ENCODE measurements around the gene TBC1D22A. TPM values are rescaled to one million over a fixed set of nuclear protein-coding genes. Genes with fewer than 3 reads are reported as not detected.
A peak's percentile ranks its signal among the peaks of the same experiment; 100 is the strongest.

The TBC1D22A gene
- total and polyA plus RNA-seq, 10 of the 15 experiments (the other 5 are each of a cell fraction or from before 2014, with no cell fraction given), result 0.63 to 44.7 (median 27.4) TPM

GRCh38 chr22:47145883-47146282 lies 383.4 kb downstream of the TBC1D22A start (continued):
- TF ChIP-seq BCLAF1 (IDR thresholded peaks at IDR 0.05), result no peak
- TF ChIP-seq E2F8 (IDR thresholded peaks at IDR 0.05; ENCODE audit: low read depth, partially characterized antibody), result no peak

- H3K9me3 ChIP-seq (replicated peaks; ENCODE audit: control insufficient read depth, insufficient read depth, low read length), result no peaks in the 10 kb centered on the region
- BruUV-seq (replicated peaks), result TSS peak; percentile 22
- in situ Hi-C loops (cut with MboI), result no loop called here
- no peaks in the 10 kb centered on the region for H3K36me3 ChIP-seq (ENCODE audit: control insufficient read depth in 2 of 2, insufficient read depth in 2 of 2, low read length in 1 of 2)
- ChIA-PET SMC1A (ENCODE audit: uncharacterized antibody, unreplicated experiment) (no interaction called here), RAD21 (ENCODE audit: unreplicated experiment) (no interaction called here), CTCF (no interaction called here), POLR2A (no interaction called here)
- FAIRE-seq, result no peak
- intact Hi-C loops (cut with micrococcal nuclease; ENCODE audit: unreplicated experiment), result no loop called here
- no peak overlapping the region for H2AFZ ChIP-seq (ENCODE audit: control insufficient read depth, low read depth, low read length)
- H4K20me1 ChIP-seq (ENCODE audit: control insufficient read depth, insufficient read depth), result no peaks in the 10 kb centered on the region
- H3K4me1 ChIP-seq (ENCODE audit: control insufficient read depth, insufficient read depth, low read length), result no peaks in the 10 kb centered on the region
- no peak overlapping the region for H3K27ac ChIP-seq (ENCODE audit: control insufficient read depth, insufficient read depth)
- H3K79me2 ChIP-seq (ENCODE audit: control insufficient read depth, insufficient read depth, low read length), result no peaks in the 10 kb centered on the region
- 95% methylated on average over 11 of the region's 11 CpGs for WGBS (ENCODE audit: insufficient coverage, insufficient replicate concordance, low lambda C conversion rate, missing lambda C conversion rate)
- H3K4me3 ChIP-seq, result no peak overlapping the region
- no peaks in the 10 kb centered on the region for H3K27me3 ChIP-seq (replicated peaks in 1 of 2; ENCODE audit: control insufficient read depth in 2 of 2, insufficient read depth in 2 of 2, low read length in 1 of 2)
- no peak overlapping the region for H3K9ac ChIP-seq (ENCODE audit: control insufficient read depth, insufficient read depth, low read length)
- ATAC-seq, result no peak
- DNase-seq (ENCODE audit: low read depth, low spot score), result no peak
- no peak overlapping the region for H3K4me2 ChIP-seq (ENCODE audit: control insufficient read depth, insufficient read depth)
- TF ChIP-seq RB1 (IDR thresholded peaks at IDR 0.05; ENCODE audit: borderline replicate concordance), result no peak
- TF ChIP-seq TCF12 (IDR thresholded peaks at IDR 0.05; ENCODE audit: low read depth, low read length), result no peak
- TF ChIP-seq STAT3 (IDR thresholded peaks at IDR 0.05; ENCODE audit: low read depth, low read length), result no peak
- TF ChIP-seq PML (IDR thresholded peaks at IDR 0.05; ENCODE audit: low read length), result no peak
- no peak for TF ChIP-seq ZBTB4 (CRISPR knock-in tag; IDR thresholded peaks at IDR 0.05)
- no peak for TF ChIP-seq ZSCAN29 (IDR thresholded peaks at IDR 0.05)
- no peak for TF ChIP-seq ZBED1 (IDR thresholded peaks at IDR 0.05; ENCODE audit: borderline replicate concordance)
- no peak for TF ChIP-seq ZBTB40 (IDR thresholded peaks at IDR 0.05; ENCODE audit: borderline replicate concordance)
Observed at GRCh38 chr22:47146391-47146790, 383.9 kb downstream of the TBC1D22A start.

Measured in GM12878 (cell line).